ENCODE data around the gene KAT7.

Gene KAT7

DNA sequence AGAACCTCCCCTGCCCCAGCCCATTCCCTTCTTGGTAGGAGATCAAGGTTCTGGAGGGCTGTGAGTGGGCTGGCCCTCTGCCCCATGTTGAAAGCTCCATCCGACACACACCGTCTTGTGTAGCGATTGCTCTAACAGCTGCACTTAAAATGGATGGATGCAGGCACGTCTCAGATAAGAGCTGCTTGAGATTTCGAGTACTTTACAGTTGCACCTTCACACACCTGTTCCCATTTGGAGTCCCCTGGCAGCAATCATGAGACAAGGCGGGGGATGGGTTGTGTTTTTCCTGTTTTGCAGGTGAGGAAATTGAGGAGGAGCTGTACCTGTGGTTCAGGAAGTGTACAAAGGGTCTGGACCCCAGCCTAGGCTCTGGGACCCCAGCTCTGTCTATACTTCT is 85.0 kb downstream of the KAT7 start:
- no peak for DNase-seq

DNA sequence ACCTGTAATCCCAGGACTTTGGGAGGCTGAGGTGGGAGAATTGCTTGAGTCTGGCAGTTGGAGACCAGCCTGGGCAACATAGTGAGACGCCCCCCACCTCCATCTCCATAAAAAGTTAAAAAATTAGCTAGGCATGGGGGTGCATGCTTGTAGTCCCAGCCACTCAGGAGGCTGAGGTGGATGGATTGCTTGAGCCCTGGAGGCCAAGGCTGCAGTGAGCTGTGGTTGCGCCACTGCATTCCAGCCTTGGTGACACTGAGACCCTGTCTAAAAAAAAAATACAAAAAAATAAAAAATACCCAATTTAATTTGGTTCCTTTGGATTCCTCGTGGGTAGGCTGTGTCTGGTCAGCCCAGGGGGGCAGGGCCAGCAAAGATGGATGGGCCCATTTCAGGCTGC is 85.4 kb downstream of the KAT7 start:
- DNase-seq = no peak

DNA sequence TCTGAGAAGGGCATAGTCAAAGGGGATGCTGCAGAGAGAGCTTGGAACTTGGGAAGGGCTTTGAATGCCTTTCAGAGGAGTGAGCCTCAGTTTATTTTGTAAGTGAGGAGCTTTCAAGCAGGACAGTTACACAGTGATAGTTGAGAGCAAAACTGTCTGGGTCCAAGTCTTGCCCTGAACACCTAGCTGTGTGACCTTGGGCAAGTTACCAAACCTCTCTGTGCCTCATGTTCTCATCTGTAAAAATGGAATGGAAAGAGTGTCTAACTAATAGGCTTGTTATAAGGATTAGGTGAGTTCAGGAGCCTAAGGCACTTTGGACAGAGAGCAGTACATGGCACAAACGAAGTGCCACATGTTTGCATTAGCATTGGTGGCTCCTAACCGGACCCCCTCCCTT is 86.4 kb downstream of the KAT7 start:
- no peak for DNase-seq

DNA sequence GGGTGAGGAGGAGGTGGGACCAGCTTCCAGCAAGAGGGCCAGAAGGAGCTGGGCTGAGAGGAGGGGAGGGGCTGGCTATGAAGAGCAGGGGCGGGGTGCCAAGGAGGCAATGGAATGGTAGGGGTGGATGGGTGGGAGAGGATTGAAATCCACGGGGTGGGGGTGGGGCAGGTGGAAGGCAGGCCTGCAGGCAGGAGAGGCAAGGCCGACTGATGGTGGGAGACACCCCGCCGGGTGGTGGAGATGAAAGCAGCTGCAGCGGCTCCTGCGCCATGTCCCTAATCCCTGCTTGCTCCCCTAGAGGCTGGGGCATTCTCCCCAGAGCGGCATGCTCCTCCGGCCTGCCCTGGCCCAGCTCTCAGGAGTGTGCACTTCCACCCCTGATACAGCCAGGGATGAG is 87.2 kb downstream of the KAT7 start:
- no peak for DNase-seq

DNA sequence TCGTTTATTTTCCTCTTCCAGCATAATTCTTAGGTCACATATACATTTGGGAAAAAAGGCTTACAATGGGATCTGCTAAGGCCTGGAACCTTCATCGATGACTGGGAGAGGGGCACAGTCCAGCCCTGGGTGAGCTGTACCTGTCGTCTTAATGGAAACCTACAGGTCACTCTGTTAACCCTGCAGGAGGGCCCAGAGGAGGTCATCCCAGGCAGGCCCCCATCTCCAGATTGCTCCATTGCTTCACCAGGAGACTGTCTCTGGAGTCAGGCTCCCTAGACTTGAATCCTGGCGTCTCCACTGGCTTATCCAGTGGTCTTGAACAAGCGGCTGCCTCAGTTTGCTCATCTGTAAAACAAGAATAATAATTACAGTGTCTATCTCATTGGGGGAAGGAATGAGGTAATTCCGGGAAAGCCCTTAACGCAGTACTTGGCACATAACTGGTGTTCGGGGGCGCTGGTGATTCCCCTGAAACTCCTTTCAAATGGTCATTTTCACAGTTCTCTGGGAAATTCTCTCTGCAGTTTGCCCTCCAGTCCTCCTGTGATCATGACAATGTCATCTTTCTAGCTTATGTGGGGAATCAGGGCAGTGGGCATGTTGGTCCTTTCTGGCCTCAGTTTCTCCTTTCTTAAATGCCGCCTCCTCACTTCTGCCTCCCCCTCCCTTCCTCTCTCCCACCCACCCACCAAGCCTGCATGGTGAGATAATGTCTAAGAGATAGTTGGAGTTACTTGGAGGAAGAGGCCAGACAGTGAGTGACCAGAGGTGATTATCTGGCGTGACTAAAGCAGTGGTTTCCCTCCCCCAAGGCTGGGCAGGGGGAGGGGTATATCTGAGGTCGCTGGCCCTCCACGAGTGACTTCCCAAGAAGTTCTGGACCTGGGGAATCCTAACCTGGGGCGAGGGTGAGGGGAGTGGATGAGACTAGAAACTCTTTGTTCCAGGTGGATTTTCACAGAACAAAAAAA is 90.7 kb downstream of the KAT7 start:
- no peak for DNase-seq

DNA sequence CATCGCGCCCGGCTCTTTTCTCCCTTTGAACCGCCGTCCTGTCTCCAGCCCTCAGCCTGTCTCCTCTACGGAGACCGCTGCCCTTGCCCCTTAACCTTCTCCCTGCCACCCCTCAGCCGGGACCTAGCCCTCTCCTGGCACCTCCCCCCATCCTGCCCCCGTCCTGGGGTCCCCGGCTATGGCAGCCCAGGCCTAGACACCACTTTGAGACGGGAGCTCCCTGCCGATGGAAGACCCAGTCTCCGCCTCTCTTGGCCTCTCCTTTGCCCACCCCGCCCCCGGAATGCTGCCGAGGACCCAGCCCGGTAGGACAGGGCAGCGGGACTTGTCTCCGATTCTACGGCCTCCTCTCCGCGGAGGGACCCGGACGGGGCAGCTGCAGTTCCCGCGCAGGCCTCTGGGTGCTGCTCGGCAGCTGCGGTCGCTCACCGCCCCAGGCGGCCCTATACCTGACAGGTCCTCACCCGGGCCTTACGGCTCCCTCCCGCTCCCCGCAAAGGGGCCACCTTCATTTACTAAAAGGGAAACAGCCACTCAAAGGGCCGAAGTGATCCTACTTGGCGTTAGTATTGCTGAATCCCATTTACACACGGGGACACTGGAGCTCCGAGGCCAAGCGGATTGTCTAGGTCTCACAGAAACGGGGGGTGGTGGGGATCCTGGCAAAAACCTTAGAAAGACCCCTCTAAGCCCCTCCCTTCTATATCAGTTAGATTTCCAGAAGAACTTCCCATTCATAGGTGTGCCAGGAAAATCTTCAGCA is 92.0 kb downstream of the KAT7 start:
- DNase-seq = peak; percentile 66 to 69

DNA sequence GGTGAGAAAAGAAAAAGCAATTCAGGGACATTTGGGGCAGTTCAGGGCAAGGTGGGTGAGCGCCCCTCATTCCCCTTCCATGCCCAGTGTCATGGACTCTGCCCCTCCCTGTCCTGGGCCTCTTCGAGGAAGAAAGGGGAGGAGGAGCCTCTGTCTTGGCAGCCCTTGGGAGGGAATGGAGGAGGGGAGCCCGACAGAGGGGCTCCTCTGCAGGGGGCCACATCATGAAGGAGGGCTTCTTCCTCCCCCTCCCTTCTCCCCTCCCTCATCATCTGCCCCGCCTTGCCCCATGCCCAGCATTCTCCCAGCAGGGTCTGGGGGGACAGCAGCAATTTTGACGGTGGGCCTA is 92.5 kb downstream of the KAT7 start:
- DNase-seq = no peak

DNA sequence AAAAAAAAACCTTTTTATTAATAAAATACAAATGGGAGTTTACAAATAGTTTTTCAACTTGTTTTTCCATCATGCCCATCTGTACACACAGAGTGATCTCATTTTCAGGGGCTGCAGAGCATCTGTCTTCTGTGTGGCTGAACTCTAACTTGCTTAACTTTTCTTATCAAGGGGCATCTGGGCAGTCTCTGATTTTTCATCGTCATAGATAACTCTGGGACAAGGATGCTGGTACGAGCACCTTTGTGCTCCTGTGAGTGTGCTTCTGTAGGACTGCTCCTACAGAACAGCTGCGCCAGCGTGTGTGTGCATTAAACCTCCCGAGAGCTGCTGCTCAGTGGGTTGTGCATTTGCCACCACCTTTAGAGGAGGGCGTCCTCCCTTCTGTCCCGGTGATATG is 94.0 kb downstream of the KAT7 start:
- DNase-seq = no peak

Data from CD4-positive, alpha-beta T cell treated with Interleukin-4 for 1 hour (primary cell).